GM19395 (cell line): ENCODE measurements around the gene RFX7.
"Not testable (repeated sequence)": the region's sequence is repeated elsewhere in the genome, so short reads cannot be mapped to it uniquely, and the experiment has no call there.

ENCODE experiments used
- ATAC-seq: cut with Tn5 transposase; IDR thresholded peaks from one replicate; pipeline ENCODE4 v1.9.1; 2021; ENCODE audit warnings: mild to moderate bottlenecking, moderate library complexity; ENCODE audit not compliant: unreplicated experiment

Gene RFX7

GRCh38 chr15:56243163-56244037 lies at the start of gene RFX7:
RFX7 (minus strand) TSS chr15:56243879; CDS start chr15:56243285, 594 bp downstream.
- peak; percentile 40 for ATAC-seq

DNA sequence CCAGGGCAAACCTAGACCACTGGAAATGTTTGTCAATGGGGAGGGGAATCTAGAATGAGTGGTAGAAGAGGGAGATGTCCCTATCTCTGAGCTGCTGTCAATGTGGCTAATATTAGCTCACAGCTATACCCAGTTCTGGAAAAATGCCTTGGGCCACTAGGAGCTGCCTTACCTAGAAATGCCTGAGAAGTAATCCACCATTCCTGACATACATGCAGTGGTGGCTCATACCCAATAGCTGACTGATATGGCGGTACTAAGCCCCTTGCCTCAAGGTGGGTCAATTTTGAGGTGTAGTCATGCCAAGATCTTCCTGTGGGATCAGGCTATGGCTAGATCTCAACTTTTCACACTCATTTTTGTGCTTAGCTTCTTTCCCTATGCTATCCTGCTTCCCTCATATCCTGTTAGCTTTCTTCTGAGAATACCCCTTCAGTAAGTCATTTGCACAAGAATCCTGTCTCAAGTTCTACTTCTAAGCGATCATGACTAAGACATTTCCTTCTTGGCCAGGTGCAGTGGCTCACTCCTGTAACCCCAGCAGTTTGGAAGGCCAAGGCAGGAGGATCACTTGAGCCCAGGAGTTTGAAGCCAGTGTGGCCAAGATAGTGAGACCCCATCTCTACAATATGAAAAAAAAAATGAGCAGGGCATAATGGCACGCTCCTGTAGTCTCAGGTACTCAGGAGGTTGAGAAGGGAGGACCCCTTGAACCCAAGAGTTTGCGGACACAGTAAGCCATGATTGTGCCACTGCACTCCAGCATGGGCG lies 49.1 kb upstream of the RFX7 start:
- no peak for ATAC-seq

- ATAC-seq, result no peak
These were observed 48.1 kb upstream of the RFX7 start for GRCh38 chr15:56291741-56292140.

GRCh38 chr15:56286213-56286612 lies 42.5 kb upstream of the RFX7 start:
- no peak for ATAC-seq

- ATAC-seq, result no peak
These were observed 37.5 kb upstream of the RFX7 start for GRCh38 chr15:56281145-56281544.

GRCh38 chr15:56273724-56274123 lies 30.0 kb upstream of the RFX7 start:
- ATAC-seq, result no peak

DNA sequence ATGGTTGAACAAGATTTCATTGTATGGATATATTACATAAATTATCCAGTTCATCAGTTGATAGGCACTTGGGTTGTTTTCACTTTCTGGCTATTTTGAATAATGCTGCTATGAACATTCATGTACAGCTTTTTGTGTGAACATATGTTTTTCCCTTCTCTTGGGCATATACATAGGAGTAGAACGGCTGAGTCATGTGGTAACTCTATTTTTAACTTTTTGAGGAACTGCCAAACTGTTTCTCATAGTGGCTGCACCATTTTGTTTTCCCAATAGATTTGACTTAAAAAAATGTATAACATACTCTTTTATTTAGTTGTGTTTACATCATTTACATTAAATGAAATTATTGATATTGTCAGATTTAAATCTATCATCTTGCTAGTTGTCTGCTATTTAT lies 28.8 kb upstream of the RFX7 start:
- no peak for ATAC-seq

DNA sequence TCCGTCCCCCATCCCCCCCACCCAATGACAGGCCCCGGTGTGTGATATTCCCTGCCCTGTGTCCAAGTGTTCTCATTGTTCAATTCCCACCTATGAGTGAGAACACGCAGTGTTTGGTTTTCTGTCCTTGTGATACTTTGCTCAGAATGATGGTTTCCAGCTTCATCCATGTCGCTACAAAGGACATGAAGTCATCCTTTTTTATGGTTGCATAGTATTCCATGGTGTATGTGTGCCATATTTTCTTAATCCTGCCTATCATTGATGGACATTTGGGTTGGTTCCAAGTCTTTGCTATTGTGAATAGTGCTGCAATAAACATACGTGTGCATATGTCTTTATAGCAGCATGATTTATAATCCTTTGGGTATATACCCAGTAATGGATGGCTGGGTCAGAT lies 22.8 kb upstream of the RFX7 start:
- ATAC-seq, result not testable (repeated sequence)

GRCh38 chr15:56261854-56262509 lies 18.3 kb upstream of the RFX7 start:
- ATAC-seq, result no peak

DNA sequence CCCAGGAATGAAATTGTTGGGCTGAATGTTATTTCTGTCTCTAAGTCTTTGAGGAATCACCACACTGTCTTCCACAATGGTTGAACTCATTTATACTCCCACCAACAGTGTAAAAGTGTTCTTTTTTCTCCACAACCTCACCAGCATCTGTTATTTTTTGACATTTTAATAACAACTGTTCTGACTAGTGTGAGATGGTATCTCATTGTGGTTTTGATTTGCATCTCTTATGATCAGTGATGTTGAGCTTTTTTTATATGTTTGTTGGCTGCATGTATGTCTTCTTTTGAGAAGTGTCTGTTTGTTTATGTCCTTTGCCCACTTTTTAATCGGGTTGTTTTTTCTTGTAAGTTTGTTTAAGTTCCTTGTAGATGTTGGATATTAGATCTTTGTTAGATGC lies 13.6 kb upstream of the RFX7 start:
- not testable (repeated sequence) for ATAC-seq

- no peak for ATAC-seq
These were observed 10.6 kb upstream of the RFX7 start for GRCh38 chr15:56254265-56254664.

- no peak for ATAC-seq
These were observed 8.7 kb upstream of the RFX7 start for GRCh38 chr15:56252386-56252785.

DNA sequence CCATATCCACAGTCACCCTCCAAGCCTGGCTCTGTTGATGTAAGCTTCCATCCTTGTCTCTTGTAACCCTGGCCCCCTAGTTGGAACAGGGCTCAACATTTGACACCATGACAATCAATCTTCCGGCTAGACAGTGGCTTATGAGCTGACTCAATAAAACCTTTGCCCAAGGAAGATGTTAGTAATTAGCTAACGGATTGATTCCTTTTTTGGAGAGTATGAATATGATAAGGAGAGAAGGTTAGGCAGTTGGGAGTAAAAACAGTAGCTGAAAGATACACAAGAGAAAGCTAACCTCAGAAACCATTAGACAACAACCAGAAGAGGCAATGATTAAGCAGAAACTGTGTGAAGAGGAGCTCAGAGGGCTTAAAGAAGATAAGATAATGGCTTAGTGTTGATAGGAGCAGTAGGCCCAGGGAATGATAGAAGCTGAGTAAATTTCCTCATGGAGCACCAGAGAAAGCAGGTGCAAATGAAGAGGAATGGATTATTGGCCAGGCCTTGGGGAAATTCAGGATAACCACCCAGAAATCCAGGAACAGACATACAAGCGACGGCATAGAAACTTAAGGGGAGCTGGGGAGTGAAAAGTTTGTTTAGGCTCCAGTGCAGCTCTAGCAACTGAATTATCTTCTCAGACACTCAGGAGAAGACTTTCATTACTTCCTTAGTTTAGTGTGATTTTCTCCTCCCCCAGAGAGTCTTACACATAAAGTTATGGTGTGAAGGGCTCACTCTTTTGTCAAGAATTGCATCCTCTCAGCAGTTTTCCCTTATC lies 7.8 kb upstream of the RFX7 start:
- no peak for ATAC-seq

- ATAC-seq, result no peak
These were observed 6.9 kb upstream of the RFX7 start for GRCh38 chr15:56250626-56251025.

DNA sequence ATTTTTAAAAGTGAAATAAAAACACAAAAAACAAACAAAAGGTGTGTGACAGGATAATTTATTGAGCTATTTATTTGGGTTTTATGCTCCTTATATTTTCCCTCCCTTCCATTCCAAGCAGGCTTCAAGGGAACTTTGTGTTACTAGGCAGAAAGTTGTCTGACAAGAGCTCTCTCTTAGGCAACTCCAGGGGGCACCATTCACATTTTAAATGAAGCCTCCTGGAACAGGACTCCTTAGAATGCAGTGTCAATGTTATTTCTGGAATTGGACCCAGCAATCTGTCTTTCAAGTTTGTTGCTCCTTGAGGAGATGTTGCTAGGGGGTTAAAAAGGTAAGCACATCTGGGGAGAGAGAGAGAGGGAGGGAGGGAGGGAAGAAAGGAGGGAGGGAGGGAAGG lies 5.4 kb upstream of the RFX7 start:
- ATAC-seq, result no peak

DNA sequence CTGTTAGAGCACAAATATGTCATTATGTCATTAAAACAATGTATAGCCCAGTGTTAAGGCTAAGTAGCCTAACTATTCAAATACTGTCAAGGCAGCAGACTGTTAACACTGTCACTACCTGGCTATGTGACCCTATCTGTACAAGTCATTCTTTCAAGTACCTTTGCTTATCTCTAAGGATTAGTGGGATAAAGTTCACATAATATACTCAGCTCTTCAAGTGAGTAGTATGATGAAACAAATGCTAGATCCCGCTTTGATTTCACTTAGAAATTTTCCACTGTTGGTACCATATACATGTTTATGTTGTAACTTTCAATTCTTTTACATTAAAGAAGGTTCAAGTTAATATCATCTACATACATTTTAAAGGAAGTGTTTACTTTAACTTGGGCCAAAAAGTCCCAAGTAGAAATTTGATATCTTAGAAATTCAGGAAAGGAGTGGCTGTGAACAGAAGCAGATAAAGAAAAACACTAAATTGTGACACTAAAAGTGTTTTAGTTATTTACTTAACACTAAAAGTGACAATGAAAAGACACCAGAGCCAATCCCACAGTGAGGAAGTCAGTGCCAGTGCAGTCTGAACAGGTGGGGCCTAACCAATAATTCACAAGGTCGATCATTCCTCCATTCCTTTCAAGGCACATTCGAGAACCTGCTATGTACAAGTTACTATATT lies 4.8 kb upstream of the RFX7 start:
- ATAC-seq, result no peak

GRCh38 chr15:56247266-56247665 lies 3.6 kb upstream of the RFX7 start:
- ATAC-seq, result no peak

DNA sequence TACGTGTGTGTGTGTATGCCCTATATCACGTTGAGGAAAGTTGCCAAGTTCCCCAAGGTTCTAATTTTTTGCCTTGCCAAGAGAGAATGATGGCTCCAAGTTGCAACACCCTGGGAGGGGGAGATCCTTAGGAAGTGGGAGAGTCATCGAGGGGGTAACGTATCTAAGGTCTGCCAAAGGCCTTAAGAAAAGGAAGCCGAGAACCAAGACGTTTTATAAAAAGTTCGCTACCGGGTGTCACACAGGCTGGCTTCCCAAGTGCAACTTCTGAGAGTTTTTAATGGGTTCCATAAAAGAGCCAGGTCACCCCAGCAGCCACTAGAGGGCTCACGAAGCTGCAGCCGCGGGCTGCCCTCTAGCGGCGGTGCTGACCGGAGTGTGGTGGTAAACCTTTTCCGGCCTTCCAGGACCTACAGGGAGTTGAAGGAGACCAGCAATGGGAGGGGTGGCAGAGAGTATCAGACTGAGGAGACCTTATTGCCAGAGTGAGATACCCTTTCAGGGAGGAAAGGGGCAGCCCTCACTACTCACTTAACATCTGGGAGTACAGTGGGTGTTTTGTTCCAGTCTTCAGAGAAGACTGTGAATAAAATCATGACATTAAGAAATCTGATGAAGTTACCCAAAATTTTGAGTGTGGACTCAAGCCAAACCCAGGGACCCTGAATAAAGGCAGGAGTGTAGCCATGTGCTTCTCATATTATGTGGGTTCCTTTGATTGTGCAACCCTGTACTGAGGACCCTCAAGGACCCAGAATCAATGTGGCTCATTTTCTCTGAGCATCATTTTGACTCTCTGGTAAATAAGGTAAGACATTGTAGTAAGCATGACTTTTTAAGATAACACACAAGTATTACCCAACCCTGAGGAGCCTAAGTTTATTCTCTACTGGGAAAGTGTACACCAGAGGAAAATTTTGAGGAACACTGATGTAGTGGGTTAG lies 2.5 kb upstream of the RFX7 start:
- ATAC-seq, result peak; percentile 67
